Endothelial cell of umbilical vein (primary cell): Measurements from ENCODE around the gene GPR4.

Experiments used
- POLR2A ChIP-seq: IDR thresholded peaks from 2 replicates; pipeline ENCODE4 v1.6.1; 2012; ENCODE audit warnings: low read depth, mild to moderate bottlenecking, control low read depth, low read length
- POLR2AphosphoS5 ChIP-seq: IDR thresholded peaks from 2 replicates; pipeline ENCODE4 v1.6.1; 2012; ENCODE audit warnings: low read depth, mild to moderate bottlenecking, control low read depth, low read length, moderate library complexity; ENCODE audit not compliant: insufficient read depth

GRCh38 chr19:45621389-45621788 is 19.4 kb upstream of the GPR4 start:
- no peak for TF ChIP-seq POLR2A
- no peak for TF ChIP-seq POLR2AphosphoS5
